RWPE1 (cell line): Measurements from ENCODE around the gene NLN.
"Not testable (repeated sequence)": the region's sequence is repeated elsewhere in the genome, so short reads cannot be mapped to it uniquely, and the experiment has no call there.

Source experiments
- CTCF ChIA-PET: fragments of 350-600 bp; sonication (Branson Sonifier 250); formaldehyde crosslinking; extraction: SDS; loops from one replicate; lab custom pipeline; 2021; lab: Yijun Ruan, JAX
- POLR2A ChIA-PET: fragments of 400-600 bp; formaldehyde crosslinking; extraction: SDS; loops from one replicate; lab custom pipeline; 2020; ENCODE audit warnings: antibody characterized with exemption; ENCODE audit not compliant: low non-redundant PET; lab: Yijun Ruan, JAX
- DNase-seq: peaks from one replicate; pipeline ENCODE4 v3.0.0; 2012; ENCODE audit warnings: low spot score
- H3K27ac ChIP-seq: fragments of 450-650 bp; 2 replicates; pipeline ENCODE4 v1.5.1; 2017
- TF ChIP-seq, protein P1 (sequence below): fragments of 450-650 bp; conservative IDR thresholded peaks from 2 replicates; pipeline ENCODE4 v1.5.1; 2017; ENCODE audit warnings: low read depth, mild to moderate bottlenecking

NLN gene

DNA sequence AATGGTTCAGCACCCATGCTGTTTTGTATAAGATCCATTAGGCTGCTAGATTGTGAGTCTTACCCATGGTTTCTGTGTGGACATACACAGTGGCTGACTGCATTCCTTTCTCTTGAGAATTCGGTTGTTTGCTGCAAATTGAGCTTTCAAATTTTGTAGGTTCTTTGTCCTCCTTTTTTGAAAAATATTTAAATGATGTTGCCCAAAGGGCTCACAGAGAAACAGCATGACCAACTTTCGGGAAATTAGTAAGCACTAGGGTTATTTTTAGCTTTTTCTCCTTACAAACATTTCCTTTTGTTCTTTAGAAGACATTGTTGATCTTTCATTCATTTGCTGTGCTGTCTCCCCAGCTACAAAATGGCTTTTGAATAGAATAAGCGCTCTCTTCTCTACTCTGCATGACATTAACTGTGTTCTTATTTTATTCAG lies 79.4 kb downstream of the NLN start:
- TF ChIP-seq, protein P1, sequence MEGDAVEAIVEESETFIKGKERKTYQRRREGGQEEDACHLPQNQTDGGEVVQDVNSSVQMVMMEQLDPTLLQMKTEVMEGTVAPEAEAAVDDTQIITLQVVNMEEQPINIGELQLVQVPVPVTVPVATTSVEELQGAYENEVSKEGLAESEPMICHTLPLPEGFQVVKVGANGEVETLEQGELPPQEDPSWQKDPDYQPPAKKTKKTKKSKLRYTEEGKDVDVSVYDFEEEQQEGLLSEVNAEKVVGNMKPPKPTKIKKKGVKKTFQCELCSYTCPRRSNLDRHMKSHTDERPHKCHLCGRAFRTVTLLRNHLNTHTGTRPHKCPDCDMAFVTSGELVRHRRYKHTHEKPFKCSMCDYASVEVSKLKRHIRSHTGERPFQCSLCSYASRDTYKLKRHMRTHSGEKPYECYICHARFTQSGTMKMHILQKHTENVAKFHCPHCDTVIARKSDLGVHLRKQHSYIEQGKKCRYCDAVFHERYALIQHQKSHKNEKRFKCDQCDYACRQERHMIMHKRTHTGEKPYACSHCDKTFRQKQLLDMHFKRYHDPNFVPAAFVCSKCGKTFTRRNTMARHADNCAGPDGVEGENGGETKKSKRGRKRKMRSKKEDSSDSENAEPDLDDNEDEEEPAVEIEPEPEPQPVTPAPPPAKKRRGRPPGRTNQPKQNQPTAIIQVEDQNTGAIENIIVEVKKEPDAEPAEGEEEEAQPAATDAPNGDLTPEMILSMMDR, result no peak
- ChIA-PET CTCF (no interaction called here), POLR2A (no interaction called here)
- no peak for DNase-seq
- H3K27ac ChIP-seq, result no peak overlapping the region

DNA sequence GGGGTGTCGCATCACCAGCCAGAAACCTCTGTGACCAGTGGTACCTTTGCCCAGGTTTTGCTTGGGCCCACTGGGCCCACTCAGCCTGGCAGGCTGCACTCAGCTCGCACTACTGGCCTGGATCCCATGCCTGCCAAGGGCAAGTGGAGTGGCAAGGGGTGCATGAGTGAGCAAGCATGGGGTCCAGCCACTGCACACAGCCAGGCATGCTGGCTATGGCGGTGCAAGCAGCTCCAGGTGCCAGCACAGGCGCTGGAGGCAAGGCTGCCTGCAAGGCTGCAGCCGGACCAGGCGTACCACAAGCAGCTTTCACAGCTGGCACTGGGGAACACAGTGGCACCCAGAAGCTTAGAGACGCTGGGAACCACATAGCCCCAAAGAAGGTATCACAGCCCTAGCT lies 80.1 kb downstream of the NLN start:
- no peak for DNase-seq
- CTCF ChIA-PET, result no interaction called here
- TF ChIP-seq, protein P1, result no peak
- POLR2A ChIA-PET, result no interaction called here
- no peak overlapping the region for H3K27ac ChIP-seq

DNA sequence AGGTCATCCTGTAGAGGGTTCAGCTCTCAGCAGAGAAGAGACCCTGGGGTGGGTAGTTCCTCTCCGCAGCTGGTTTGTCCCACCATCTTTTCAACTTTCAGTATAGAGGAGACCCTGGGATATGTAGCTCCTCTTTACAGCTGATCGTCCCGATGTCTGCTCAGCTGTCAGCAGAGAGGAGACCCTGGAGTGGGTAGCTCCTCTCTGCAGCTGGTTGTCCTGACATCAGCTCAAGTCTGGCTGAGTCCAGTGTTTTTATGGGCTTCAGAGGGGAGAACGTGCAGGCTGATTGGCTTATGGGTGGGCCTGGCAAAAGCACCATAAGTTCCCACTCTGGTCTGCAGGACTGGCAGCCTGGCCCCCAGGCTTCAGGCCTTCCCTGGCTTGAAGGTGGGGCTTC lies 80.8 kb downstream of the NLN start:
- ChIA-PET POLR2A (no interaction called here), CTCF (interaction anchor here (0.7 kb wide), 1 partner anchor 1299 kb away, joined by 3 read pairs; no protein-coding TSS in a partner anchor)
- no peak overlapping the region for H3K27ac ChIP-seq
- TF ChIP-seq, protein P1, result no peak
- no peak for DNase-seq

DNA sequence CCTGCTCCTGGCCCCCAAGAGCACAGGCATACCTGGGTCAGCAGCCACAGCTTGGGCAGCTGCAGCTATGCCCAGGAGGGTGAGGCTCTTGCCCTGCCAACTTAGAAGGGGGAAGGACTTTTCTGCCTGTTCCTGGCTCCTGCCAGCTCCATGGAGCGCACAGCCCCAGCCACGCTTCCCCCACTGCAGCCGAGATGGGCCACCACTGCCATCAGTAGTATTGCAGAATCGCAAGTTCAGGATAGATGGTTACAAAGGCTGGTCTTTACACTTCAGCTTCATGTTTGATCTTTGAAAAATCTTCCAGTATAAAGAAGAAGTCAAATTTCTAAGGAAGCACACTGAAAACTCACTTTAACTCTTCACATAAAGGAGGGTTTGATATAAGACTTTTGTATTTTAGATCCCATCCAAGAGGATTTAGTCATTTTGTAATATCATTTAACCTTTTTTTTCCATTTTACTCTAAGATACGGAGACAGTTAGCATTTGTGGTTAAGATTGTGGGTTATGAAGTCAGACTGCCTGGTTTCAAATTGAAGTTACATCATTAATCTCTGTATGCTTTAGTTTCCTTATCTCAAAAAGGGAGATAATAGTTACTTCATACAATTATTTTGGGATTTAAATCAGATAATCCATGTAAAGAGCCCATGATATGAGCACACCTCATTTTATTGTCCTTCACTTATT lies 81.8 kb downstream of the NLN start:
- H3K27ac ChIP-seq, result no peak overlapping the region
- DNase-seq, result no peak
- ChIA-PET CTCF (interaction anchor here (0.7 kb wide), 1 partner anchor 1298 kb away, joined by 3 read pairs; no protein-coding TSS in a partner anchor), POLR2A (no interaction called here)
- TF ChIP-seq, protein P1, result no peak

DNA sequence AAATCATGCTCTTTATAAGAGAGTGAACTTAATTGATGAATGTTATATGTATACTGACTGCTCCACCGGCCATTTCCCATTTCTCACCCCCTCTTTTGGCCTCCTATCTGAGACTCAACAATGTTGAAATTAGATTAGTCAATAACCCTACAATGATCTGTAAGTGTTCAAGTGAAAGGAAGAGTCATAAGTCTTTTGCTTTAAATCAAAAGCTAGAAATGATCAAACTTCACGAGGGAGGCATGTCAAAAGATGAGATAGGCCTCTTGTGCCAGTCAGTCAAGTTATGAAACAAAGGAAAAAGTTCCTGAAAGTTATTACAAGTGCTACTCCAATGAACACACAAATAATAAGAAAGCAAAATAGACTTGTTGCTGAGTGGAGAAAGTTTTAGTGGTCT lies 83.1 kb downstream of the NLN start:
- TF ChIP-seq, protein P1, result no peak
- POLR2A ChIA-PET, result no interaction called here
- CTCF ChIA-PET, result no interaction called here

DNA sequence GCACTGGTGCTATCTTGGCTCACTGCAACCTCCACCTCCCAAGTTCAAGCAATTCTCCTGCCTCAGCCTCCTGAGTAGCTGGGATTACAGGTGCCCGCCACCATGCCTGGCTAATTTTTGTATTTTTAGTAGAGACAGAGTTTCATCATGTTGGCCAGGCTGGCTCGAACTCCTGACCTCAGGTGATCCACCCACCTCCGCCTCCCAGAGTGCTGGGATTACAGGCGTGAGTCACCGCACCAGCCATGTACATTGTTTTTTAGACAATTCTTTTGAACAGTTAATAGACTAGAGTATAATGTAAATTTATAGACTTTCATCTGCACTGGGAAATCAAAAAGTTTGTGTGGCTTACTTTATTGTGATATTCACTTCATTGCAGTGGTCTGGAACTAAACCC lies 85.5 kb downstream of the NLN start:
- POLR2A ChIA-PET, CTCF ChIA-PET, DNase-seq, H3K27ac ChIP-seq: not testable (repeated sequence)

More for the DNA sequence above, 83.1 kb downstream of the NLN start:
- DNase-seq, result no peak
- H3K27ac ChIP-seq, result no peak overlapping the region

DNA sequence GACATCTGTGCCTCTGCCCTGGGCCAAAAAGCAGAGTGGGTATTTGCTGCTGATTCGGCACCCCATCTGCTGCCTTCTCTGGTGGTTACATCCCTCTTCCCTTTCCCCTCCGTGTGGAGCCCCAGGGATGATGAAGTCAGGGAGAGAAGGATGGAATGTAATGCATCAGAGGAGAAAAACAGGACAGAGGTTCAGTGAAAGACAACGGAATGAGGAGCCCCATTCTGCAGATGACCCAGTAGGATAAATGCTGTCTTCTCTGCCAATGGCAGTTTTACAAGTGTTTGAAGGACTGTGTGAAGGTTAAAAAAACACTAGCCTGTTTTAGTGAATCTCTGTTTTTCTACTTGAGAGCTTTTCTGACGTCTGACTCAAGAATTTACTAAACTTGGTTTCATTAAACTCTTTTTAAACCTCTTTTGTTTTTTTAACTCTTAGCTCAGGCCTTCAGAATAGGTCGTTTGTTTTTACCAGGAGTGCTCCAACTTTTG lies 86.3 kb downstream of the NLN start:
- TF ChIP-seq, protein P1, result no peak
- DNase-seq, result no peak
- ChIA-PET POLR2A (no interaction called here), CTCF (no interaction called here)
- no peak overlapping the region for H3K27ac ChIP-seq
